WERI-Rb-1 (cell line): ENCODE data around the gene IKZF2.

Experiments
- DNase-seq: peaks from one replicate; pipeline ENCODE4 v3.0.0-alpha.2; 2020
- H3K27ac ChIP-seq: fragments of 250-450 bp; sonication (Bioruptor Pico); 2 replicates; pipeline ENCODE4 v1.5.1; 2020; ENCODE audit warnings: mild to moderate bottlenecking, moderate library complexity
- H3K27me3 ChIP-seq: fragments of 250-450 bp; sonication (Bioruptor Pico); 2 replicates; pipeline ENCODE4 v1.5.1; 2021; ENCODE audit warnings: mild to moderate bottlenecking, low read depth, moderate library complexity; ENCODE audit not compliant: insufficient read depth, severe bottlenecking
- H3K36me3 ChIP-seq: fragments of 250-450 bp; sonication (Bioruptor Pico); 2 replicates; pipeline ENCODE4 v1.5.1; 2020; ENCODE audit warnings: mild to moderate bottlenecking, moderate library complexity
- H3K4me3 ChIP-seq: 2 replicates; pipeline ENCODE4 v1.5.1; 2011; ENCODE audit warnings: low read depth, mild to moderate bottlenecking, control low read depth, low read length
- H3K9me3 ChIP-seq: fragments of 250-450 bp; sonication (Bioruptor Pico); 2 replicates; pipeline ENCODE4 v1.5.1; 2021; ENCODE audit warnings: mild to moderate bottlenecking, moderate library complexity; ENCODE audit not compliant: severe bottlenecking
- TF ChIP-seq, protein P1 (sequence below): IDR thresholded peaks from 2 replicates; pipeline ENCODE4 v1.5.1; 2011; ENCODE audit warnings: low read depth, mild to moderate bottlenecking, control low read depth, inconsistent platforms, low read length

IKZF2 gene

DNA sequence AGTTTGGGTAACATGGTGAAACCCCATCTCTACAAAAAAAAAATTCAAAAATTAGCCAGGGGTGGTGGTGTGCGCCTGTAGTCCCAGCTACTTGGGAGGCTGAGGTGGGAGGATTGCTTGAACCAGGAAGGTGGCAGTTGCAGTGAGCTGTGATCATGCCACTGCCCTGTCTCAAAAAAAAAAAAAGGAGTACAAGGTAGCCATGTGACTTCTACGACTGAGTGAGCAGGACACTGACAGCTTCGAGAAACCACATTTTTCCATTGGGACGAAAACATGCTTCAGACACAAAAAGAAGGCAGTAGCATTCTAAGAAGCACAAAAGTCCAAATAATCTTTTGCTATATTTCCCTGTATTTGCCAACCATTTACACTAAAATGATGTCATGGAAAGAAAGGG is 19.7 kb upstream of the IKZF2 start:
- H3K9me3 ChIP-seq: no peaks in the 10 kb centered on the region
- H3K27me3 ChIP-seq: no peaks in the 10 kb centered on the region
- H3K36me3 ChIP-seq: no peaks in the 10 kb centered on the region
- no peak overlapping the region for H3K27ac ChIP-seq
- TF ChIP-seq, protein P1, sequence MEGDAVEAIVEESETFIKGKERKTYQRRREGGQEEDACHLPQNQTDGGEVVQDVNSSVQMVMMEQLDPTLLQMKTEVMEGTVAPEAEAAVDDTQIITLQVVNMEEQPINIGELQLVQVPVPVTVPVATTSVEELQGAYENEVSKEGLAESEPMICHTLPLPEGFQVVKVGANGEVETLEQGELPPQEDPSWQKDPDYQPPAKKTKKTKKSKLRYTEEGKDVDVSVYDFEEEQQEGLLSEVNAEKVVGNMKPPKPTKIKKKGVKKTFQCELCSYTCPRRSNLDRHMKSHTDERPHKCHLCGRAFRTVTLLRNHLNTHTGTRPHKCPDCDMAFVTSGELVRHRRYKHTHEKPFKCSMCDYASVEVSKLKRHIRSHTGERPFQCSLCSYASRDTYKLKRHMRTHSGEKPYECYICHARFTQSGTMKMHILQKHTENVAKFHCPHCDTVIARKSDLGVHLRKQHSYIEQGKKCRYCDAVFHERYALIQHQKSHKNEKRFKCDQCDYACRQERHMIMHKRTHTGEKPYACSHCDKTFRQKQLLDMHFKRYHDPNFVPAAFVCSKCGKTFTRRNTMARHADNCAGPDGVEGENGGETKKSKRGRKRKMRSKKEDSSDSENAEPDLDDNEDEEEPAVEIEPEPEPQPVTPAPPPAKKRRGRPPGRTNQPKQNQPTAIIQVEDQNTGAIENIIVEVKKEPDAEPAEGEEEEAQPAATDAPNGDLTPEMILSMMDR: no peak
- no peak for DNase-seq
- no peak overlapping the region for H3K4me3 ChIP-seq

DNA sequence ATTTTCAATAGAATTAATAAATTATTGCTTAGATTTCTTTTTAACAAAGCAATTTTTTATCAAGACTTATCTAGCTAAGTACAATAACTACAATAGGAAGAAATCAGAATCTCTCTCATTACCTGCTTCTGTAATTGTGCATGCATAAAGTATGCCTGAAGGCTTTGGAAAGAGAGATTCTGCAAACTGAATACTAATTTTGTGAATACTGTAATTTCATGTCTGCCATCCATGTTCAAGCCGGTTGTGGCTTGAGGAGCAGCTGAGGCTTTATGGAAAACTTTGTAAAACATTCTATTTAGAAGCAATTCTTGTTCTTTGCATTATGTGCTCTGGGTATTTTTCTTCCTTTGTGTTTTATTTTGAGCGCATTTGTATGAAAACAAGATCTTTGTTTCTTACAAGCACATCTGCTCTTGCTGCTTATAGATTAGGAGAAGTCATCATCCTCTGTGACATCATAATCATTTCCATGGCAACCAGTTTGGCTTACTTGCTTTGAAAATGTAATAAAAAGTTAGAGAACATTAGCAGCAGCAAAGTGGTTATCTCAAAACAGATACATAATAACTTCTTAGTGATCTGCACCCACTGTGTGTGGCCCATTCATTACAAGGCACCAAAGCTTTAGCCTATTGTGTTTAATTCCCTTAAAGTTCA is 16.0 kb upstream of the IKZF2 start:
- H3K4me3 ChIP-seq: no peak overlapping the region
- TF ChIP-seq, protein P1: no peak
- H3K36me3 ChIP-seq: no peaks in the 10 kb centered on the region
- no peaks in the 10 kb centered on the region for H3K9me3 ChIP-seq
- H3K27ac ChIP-seq: no peak overlapping the region
- no peaks in the 10 kb centered on the region for H3K27me3 ChIP-seq
- no peak for DNase-seq

DNA sequence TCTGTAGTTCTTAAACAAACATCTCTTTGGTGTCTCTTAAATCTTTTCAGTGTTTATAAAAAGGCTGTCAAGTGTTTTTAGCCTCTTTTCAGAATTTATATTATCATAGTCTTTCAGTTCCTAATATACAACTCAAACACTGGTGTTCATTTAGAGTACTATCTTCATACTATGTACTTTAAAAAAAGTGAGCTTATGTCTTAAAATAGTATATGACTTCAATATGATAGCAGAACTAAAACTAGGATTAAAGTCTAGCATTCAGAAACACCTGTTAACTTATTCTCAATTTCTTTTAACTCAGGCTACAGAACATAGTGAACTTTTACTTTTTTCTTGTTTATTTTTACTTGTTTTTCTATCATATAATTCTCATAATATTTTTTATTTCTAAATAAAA is 14.7 kb upstream of the IKZF2 start:
- no peak for DNase-seq
- H3K9me3 ChIP-seq: no peaks in the 10 kb centered on the region
- no peaks in the 10 kb centered on the region for H3K36me3 ChIP-seq
- no peak overlapping the region for H3K27ac ChIP-seq
- no peaks in the 10 kb centered on the region for H3K27me3 ChIP-seq
- H3K4me3 ChIP-seq: no peak overlapping the region
- TF ChIP-seq, protein P1: no peak

DNA sequence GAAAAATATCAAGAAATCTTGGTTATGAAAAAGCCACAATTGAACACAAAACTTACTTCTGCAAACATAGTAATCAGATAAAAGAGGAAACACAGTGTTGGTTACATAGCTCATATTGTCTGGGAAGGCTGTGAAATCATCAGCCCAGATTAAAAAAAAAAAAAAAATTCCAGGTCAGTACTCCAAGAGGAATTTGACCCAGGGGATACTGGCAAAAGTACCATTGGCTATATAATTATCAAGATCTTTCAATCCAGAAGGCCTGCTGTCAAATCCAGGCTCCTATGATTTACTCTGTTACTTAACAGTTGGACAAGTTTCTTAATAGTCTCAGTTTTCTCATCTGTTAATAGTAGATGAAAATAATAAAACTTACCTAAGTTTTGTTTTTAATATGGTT is 12.9 kb upstream of the IKZF2 start:
- TF ChIP-seq, protein P1: no peak
- H3K9me3 ChIP-seq: no peaks in the 10 kb centered on the region
- no peaks in the 10 kb centered on the region for H3K27me3 ChIP-seq
- no peak overlapping the region for H3K27ac ChIP-seq
- DNase-seq: no peak
- H3K4me3 ChIP-seq: no peak overlapping the region
- no peaks in the 10 kb centered on the region for H3K36me3 ChIP-seq

DNA sequence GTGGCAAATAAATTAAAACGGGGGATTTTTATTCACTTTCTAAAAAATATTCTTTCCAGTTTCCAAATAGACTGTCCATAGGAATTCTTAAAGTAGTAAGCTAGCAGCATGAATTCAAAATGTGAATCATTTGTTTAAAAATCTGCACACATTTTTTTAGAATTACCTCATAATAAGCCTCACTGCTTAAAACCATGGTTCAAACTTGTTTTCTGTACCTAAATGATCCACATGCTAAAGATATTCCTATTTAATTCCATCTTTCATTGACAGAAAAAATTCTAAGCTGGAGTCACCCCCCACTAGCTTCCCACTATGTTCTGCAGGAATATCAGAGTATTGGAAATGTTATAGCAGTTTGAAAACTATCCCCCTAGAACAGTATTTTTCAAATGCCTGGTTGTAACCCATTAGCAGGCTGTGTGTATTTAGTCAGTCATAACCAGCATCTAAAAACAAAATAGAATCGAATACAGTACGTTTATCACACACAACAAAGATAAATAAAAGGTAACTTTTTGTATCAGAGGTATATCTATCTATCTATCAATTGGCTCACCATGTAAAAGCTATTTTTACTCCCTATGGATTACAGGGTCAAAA is 11.2 kb upstream of the IKZF2 start:
- no peak overlapping the region for H3K4me3 ChIP-seq

More for the DNA sequence above, 11.2 kb upstream of the IKZF2 start:
- Histone ChIP-seq H3K27ac (no peak overlapping the region), H3K27me3 (no peaks in the 10 kb centered on the region), H3K9me3 (no peaks in the 10 kb centered on the region), H3K36me3 (no peaks in the 10 kb centered on the region)
- TF ChIP-seq, protein P1: no peak
- DNase-seq: no peak
